ENCODE results near the gene ITPRID1.

DNA sequence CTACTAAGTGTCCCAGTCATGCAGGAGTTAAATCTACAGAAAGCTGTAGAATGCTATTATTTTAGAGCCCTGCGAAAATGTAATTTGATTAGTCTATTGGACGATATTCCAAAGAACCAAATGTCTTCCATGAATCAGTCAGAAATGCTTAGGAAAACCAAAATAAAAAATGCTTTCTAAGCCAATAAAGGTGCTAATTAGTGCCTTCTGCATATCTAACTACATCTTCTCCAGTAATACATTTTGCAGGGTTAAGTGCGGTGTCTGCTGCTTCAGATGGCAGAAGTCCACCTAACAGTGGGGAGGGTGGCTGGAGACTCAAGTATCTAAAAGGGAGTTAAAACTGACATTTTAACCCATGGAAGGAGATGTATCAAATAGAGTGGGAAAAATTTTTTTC, 50.1 kb downstream of the ITPRID1 start:
- TF ChIP-seq, protein P1, sequence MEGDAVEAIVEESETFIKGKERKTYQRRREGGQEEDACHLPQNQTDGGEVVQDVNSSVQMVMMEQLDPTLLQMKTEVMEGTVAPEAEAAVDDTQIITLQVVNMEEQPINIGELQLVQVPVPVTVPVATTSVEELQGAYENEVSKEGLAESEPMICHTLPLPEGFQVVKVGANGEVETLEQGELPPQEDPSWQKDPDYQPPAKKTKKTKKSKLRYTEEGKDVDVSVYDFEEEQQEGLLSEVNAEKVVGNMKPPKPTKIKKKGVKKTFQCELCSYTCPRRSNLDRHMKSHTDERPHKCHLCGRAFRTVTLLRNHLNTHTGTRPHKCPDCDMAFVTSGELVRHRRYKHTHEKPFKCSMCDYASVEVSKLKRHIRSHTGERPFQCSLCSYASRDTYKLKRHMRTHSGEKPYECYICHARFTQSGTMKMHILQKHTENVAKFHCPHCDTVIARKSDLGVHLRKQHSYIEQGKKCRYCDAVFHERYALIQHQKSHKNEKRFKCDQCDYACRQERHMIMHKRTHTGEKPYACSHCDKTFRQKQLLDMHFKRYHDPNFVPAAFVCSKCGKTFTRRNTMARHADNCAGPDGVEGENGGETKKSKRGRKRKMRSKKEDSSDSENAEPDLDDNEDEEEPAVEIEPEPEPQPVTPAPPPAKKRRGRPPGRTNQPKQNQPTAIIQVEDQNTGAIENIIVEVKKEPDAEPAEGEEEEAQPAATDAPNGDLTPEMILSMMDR (IDR thresholded peaks at IDR 0.05): no peak
- no peak for TF ChIP-seq ZFX (IDR thresholded peaks at IDR 0.05; ENCODE audit: borderline replicate concordance)
